VCaP (cell line): ENCODE results near the gene RHEBL1.

Source experiments
- H3K27ac ChIP-seq: fragments of 450-650 bp; 2 replicates; pipeline ENCODE4 v1.5.1; 2017
- CTCF ChIP-seq: fragments of 450-650 bp; conservative IDR thresholded peaks from 2 replicates; pipeline ENCODE4 v1.5.1; 2017; ENCODE audit warnings: mild to moderate bottlenecking, moderate library complexity

RHEBL1 gene

GRCh38 chr12:49026678-49027480 is 42.9 kb downstream of the RHEBL1 start:
- no peak overlapping the region for H3K27ac ChIP-seq
- no peak for TF ChIP-seq CTCF

GRCh38 chr12:49026101-49026500 is 43.7 kb downstream of the RHEBL1 start:
- H3K27ac ChIP-seq, result no peak overlapping the region
- TF ChIP-seq CTCF, result no peak

GRCh38 chr12:49025463-49025862 is 44.3 kb downstream of the RHEBL1 start:
- no peak overlapping the region for H3K27ac ChIP-seq
- TF ChIP-seq CTCF, result no peak

- no peak overlapping the region for H3K27ac ChIP-seq
- TF ChIP-seq CTCF, result no peak
Measured at GRCh38 chr12:49024543-49024942, 45.2 kb downstream of the RHEBL1 start.

GRCh38 chr12:49023812-49024211 is 46.0 kb downstream of the RHEBL1 start:
- H3K27ac ChIP-seq, result no peak overlapping the region
- TF ChIP-seq CTCF, result no peak

- no peak for TF ChIP-seq CTCF
- H3K27ac ChIP-seq, result no peak overlapping the region
Measured at GRCh38 chr12:49022558-49023178, 47.1 kb downstream of the RHEBL1 start.

- H3K27ac ChIP-seq, result no peak overlapping the region
- TF ChIP-seq CTCF, result no peak
Measured at GRCh38 chr12:49021292-49021915, 48.4 kb downstream of the RHEBL1 start.
